ENCODE measurements around the gene TNS3.
A peak's percentile ranks its signal among the peaks of the same experiment; 100 is the strongest.

Gene TNS3

DNA sequence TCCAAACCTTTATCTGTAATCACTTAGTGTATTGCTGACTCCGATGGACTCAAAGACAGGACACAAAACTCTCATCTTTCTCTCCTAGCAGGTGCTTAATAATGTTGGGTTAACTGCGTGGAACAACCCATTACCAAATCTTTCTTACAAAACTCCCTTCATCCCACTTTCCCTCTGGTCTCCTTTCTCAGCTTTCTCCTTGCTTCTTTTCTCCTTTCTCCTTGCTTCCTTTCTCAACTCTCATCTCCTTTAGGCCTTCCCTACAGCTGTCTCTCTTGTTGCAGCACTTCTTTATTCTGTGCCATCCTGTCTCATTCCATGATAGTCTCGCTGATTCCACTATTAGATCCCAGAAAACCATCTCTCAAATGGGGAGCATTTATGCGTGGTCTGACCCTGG lies 67.5 kb downstream of the TNS3 start:
- peak overlapping the region; percentile 9 for H2AK5ac ChIP-seq (ENCODE audit: low read length, severe bottlenecking)
- peak overlapping the region; percentile 18 to 26 for H3K4ac ChIP-seq (ENCODE audit: low read depth in 1 of 2, low read length in 2 of 2)
- H3K36me3 ChIP-seq (ENCODE audit: control insufficient read depth in 1 of 2, insufficient read depth in 2 of 2, low read depth in 1 of 2, low read length in 2 of 2), result peaks cover 0 to 29% of the 10 kb centered on the region in 2 experiments
- DNase-seq, result peak; percentile 54
- H2BK120ac ChIP-seq (ENCODE audit: low read depth, low read length), result peak overlapping the region; percentile 40
- 86% methylated on average over 4 of the region's 4 CpGs for WGBS
- no peak overlapping the region for H2BK5ac ChIP-seq (ENCODE audit: low read depth, low read length, poor library complexity, severe bottlenecking)
- H3K23ac ChIP-seq (ENCODE audit: low read length in 2 of 2), result no peak overlapping the region
- H2AFZ ChIP-seq (ENCODE audit: low read depth, low read length), result no peak overlapping the region
- H4K91ac ChIP-seq (ENCODE audit: low read length), result no peak overlapping the region
- H3K9ac ChIP-seq (ENCODE audit: low read length), result no peak overlapping the region
- H3K18ac ChIP-seq (ENCODE audit: low read depth in 1 of 2, low read length in 2 of 2), result peak overlapping the region; percentile 52 to 64
- H2BK15ac ChIP-seq (ENCODE audit: low read depth, poor library complexity, severe bottlenecking), result no peak overlapping the region
- peaks cover 31% of the 10 kb centered on the region for H3K4me1 ChIP-seq (ENCODE audit: control insufficient read depth, insufficient read depth, low read depth, low read length)
- H3K79me1 ChIP-seq (replicated peaks; ENCODE audit: low read length, poor library complexity, severe bottlenecking), result peaks cover 26% of the 10 kb centered on the region
- no peak overlapping the region for H4K8ac ChIP-seq (ENCODE audit: low read length)
- H3K27me3 ChIP-seq (ENCODE audit: control insufficient read depth in 1 of 2, insufficient read depth in 1 of 2, low read length in 2 of 2), result no peaks in the 10 kb centered on the region
- peak overlapping the region; percentile 6 for H3K27ac ChIP-seq (ENCODE audit: low read length, poor library complexity, severe bottlenecking)
- H3K9me3 ChIP-seq (ENCODE audit: control insufficient read depth, low read length), result no peaks in the 10 kb centered on the region
- no peak overlapping the region for H3K14ac ChIP-seq (ENCODE audit: low read length in 2 of 2)
- no peak overlapping the region for H3K4me2 ChIP-seq (ENCODE audit: low read length, poor library complexity, severe bottlenecking)
- H3K4me3 ChIP-seq (ENCODE audit: insufficient read depth in 1 of 2, low read depth in 1 of 2, low read length in 2 of 2), result no peak overlapping the region
- peak overlapping the region; percentile 48 to 51 for H2BK12ac ChIP-seq (ENCODE audit: low read length in 2 of 2)

GRCh38 chr7:47513741-47514241 lies 68.1 kb downstream of the TNS3 start:
- Histone ChIP-seq H3K4me2 (ENCODE audit: low read length, poor library complexity, severe bottlenecking) (no peak overlapping the region), H3K9me3 (ENCODE audit: control insufficient read depth, low read length) (no peaks in the 10 kb centered on the region), H3K27ac (ENCODE audit: low read length, poor library complexity, severe bottlenecking) (peak overlapping the region; percentile 21), H3K4me3 (ENCODE audit: insufficient read depth in 1 of 2, low read depth in 1 of 2, low read length in 2 of 2) (no peak overlapping the region), H2BK120ac (ENCODE audit: low read depth, low read length) (peak overlapping the region; percentile 40), H3K27me3 (ENCODE audit: control insufficient read depth in 1 of 2, insufficient read depth in 1 of 2, low read length in 2 of 2) (no peaks in the 10 kb centered on the region), H2AFZ (ENCODE audit: low read depth, low read length) (no peak overlapping the region), H2BK15ac (ENCODE audit: low read depth, poor library complexity, severe bottlenecking) (no peak overlapping the region), H4K91ac (ENCODE audit: low read length) (no peak overlapping the region), H3K4me1 (ENCODE audit: control insufficient read depth, insufficient read depth, low read depth, low read length) (peaks cover 29% of the 10 kb centered on the region), H3K14ac (ENCODE audit: low read length in 2 of 2) (no peak overlapping the region), H2AK5ac (ENCODE audit: low read length, severe bottlenecking) (no peak overlapping the region), H3K9ac (ENCODE audit: low read length) (no peak overlapping the region), H3K18ac (ENCODE audit: low read depth in 1 of 2, low read length in 2 of 2) (peak overlapping the region; percentile 31 to 64), H3K79me1 (replicated peaks; ENCODE audit: low read length, poor library complexity, severe bottlenecking) (peaks cover 28% of the 10 kb centered on the region), H3K4ac (ENCODE audit: low read depth in 1 of 2, low read length in 2 of 2) (peak overlapping the region in 1 of 2 experiments; percentile 18), H4K8ac (ENCODE audit: low read length) (no peak overlapping the region), H2BK12ac (ENCODE audit: low read length in 2 of 2) (no peak overlapping the region), H3K23ac (ENCODE audit: low read length in 2 of 2) (no peak overlapping the region), H3K36me3 (ENCODE audit: control insufficient read depth in 1 of 2, insufficient read depth in 2 of 2, low read depth in 1 of 2, low read length in 2 of 2) (peaks cover 0 to 33% of the 10 kb centered on the region in 2 experiments), H2BK5ac (ENCODE audit: low read depth, low read length, poor library complexity, severe bottlenecking) (no peak overlapping the region)
- DNase-seq, result peak; percentile 98
- WGBS, result 1% methylated on average over 12 of the region's 12 CpGs

- no peak overlapping the region for H2BK15ac ChIP-seq (ENCODE audit: low read depth, poor library complexity, severe bottlenecking)
- 62% methylated on average over 3 of the region's 5 CpGs for WGBS
- no peak overlapping the region for H3K4me2 ChIP-seq (ENCODE audit: low read length, poor library complexity, severe bottlenecking)
- no peak overlapping the region for H3K18ac ChIP-seq (ENCODE audit: low read depth in 1 of 2, low read length in 2 of 2)
- no peak overlapping the region for H2AK5ac ChIP-seq (ENCODE audit: low read length, severe bottlenecking)
- no peak overlapping the region for H3K9ac ChIP-seq (ENCODE audit: low read length)
- H3K4ac ChIP-seq (ENCODE audit: low read depth in 1 of 2, low read length in 2 of 2), result no peak overlapping the region
- no peak overlapping the region for H3K23ac ChIP-seq (ENCODE audit: low read length in 2 of 2)
- DNase-seq, result peak; percentile 73
- H3K27ac ChIP-seq (ENCODE audit: low read length, poor library complexity, severe bottlenecking), result no peak overlapping the region
- H2BK12ac ChIP-seq (ENCODE audit: low read length in 2 of 2), result no peak overlapping the region
- H2AFZ ChIP-seq (ENCODE audit: low read depth, low read length), result no peak overlapping the region
- H3K36me3 ChIP-seq (ENCODE audit: control insufficient read depth in 1 of 2, insufficient read depth in 2 of 2, low read depth in 1 of 2, low read length in 2 of 2), result peaks cover 0 to 36% of the 10 kb centered on the region in 2 experiments
- no peak overlapping the region for H4K8ac ChIP-seq (ENCODE audit: low read length)
- H2BK5ac ChIP-seq (ENCODE audit: low read depth, low read length, poor library complexity, severe bottlenecking), result no peak overlapping the region
- no peak overlapping the region for H2BK120ac ChIP-seq (ENCODE audit: low read depth, low read length)
- no peak overlapping the region for H3K4me3 ChIP-seq (ENCODE audit: insufficient read depth in 1 of 2, low read depth in 1 of 2, low read length in 2 of 2)
- H4K91ac ChIP-seq (ENCODE audit: low read length), result no peak overlapping the region
- peaks cover 30% of the 10 kb centered on the region for H3K4me1 ChIP-seq (ENCODE audit: control insufficient read depth, insufficient read depth, low read depth, low read length)
- no peaks in the 10 kb centered on the region for H3K27me3 ChIP-seq (ENCODE audit: control insufficient read depth in 1 of 2, insufficient read depth in 1 of 2, low read length in 2 of 2)
- H3K9me3 ChIP-seq (ENCODE audit: control insufficient read depth, low read length), result no peaks in the 10 kb centered on the region
- peaks cover 29% of the 10 kb centered on the region for H3K79me1 ChIP-seq (replicated peaks; ENCODE audit: low read length, poor library complexity, severe bottlenecking)
- H3K14ac ChIP-seq (ENCODE audit: low read length in 2 of 2), result no peak overlapping the region
Measured at GRCh38 chr7:47512481-47513176, 69.3 kb downstream of the TNS3 start.

GRCh38 chr7:47511699-47512370 lies 70.1 kb downstream of the TNS3 start:
- H2BK120ac ChIP-seq (ENCODE audit: low read depth, low read length), result peak overlapping the region; percentile 51

More at GRCh38 chr7:47511699-47512370, 70.1 kb downstream of the TNS3 start:
- no peak overlapping the region for H2BK5ac ChIP-seq (ENCODE audit: low read depth, low read length, poor library complexity, severe bottlenecking)
- H3K4ac ChIP-seq (ENCODE audit: low read depth in 1 of 2, low read length in 2 of 2), result peak overlapping the region; percentile 65 to 80
- no peak overlapping the region for H2AFZ ChIP-seq (ENCODE audit: low read depth, low read length)
- no peak overlapping the region for H3K9ac ChIP-seq (ENCODE audit: low read length)
- no peak overlapping the region for H2AK5ac ChIP-seq (ENCODE audit: low read length, severe bottlenecking)
- H4K8ac ChIP-seq (ENCODE audit: low read length), result peak overlapping the region; percentile 93
- no peak overlapping the region for H3K4me2 ChIP-seq (ENCODE audit: low read length, poor library complexity, severe bottlenecking)
- peaks cover 0 to 39% of the 10 kb centered on the region in 2 experiments for H3K36me3 ChIP-seq (ENCODE audit: control insufficient read depth in 1 of 2, insufficient read depth in 2 of 2, low read depth in 1 of 2, low read length in 2 of 2)
- no peaks in the 10 kb centered on the region for H3K9me3 ChIP-seq (ENCODE audit: control insufficient read depth, low read length)
- peak overlapping the region; percentile 50 to 85 for H3K18ac ChIP-seq (ENCODE audit: low read depth in 1 of 2, low read length in 2 of 2)
- peak overlapping the region in 1 of 2 experiments; percentile 22 for H3K14ac ChIP-seq (ENCODE audit: low read length in 2 of 2)
- 94% methylated on average over 15 of the region's 16 CpGs for WGBS
- H3K4me3 ChIP-seq (ENCODE audit: insufficient read depth in 1 of 2, low read depth in 1 of 2, low read length in 2 of 2), result no peak overlapping the region
- H3K27me3 ChIP-seq (ENCODE audit: control insufficient read depth in 1 of 2, insufficient read depth in 1 of 2, low read length in 2 of 2), result no peaks in the 10 kb centered on the region
- peaks cover 29% of the 10 kb centered on the region for H3K4me1 ChIP-seq (ENCODE audit: control insufficient read depth, insufficient read depth, low read depth, low read length)
- H2BK15ac ChIP-seq (ENCODE audit: low read depth, poor library complexity, severe bottlenecking), result peak overlapping the region; percentile 91
- peak overlapping the region; percentile 86 for H4K91ac ChIP-seq (ENCODE audit: low read length)
- peak overlapping the region; percentile 7 to 80 for H2BK12ac ChIP-seq (ENCODE audit: low read length in 2 of 2)
- no peak for DNase-seq
- H3K27ac ChIP-seq (ENCODE audit: low read length, poor library complexity, severe bottlenecking), result no peak overlapping the region
- no peak overlapping the region for H3K23ac ChIP-seq (ENCODE audit: low read length in 2 of 2)
- H3K79me1 ChIP-seq (replicated peaks; ENCODE audit: low read length, poor library complexity, severe bottlenecking), result peaks cover 35% of the 10 kb centered on the region

All from mesenchymal stem cell (in vitro differentiated cells and primary cell).